Stimulated activated CD4-positive, alpha-beta T cell treated with anti-CD3 and anti-CD28 coated beads, Interleukin-12 subunit alpha, Interleukin-12 subunit beta, amount 100 ng/mL, for 48 hours (primary cell): ENCODE data around the gene HSD17B3.
"Not testable (repeated sequence)": the region's sequence is repeated elsewhere in the genome, so short reads cannot be mapped to it uniquely, and the experiment has no call there.

ENCODE experiments used
- DNase-seq, 3 donors: peaks; one replicate each; pipeline ENCODE4 v3.0.0-alpha.2; 2020; ENCODE audit warnings: low read depth in 2 of 3, low spot score in 1 of 3

The HSD17B3 gene

GRCh38 chr9:96201140-96201539 is 100.8 kb downstream of the HSD17B3 start:
- no peak for DNase-seq

GRCh38 chr9:96199006-96199405 is 103.0 kb downstream of the HSD17B3 start:
- no peak for DNase-seq

- DNase-seq, result no peak
Observed at GRCh38 chr9:96195541-96195940, 106.4 kb downstream of the HSD17B3 start.

GRCh38 chr9:96193236-96193755 is 108.7 kb downstream of the HSD17B3 start:
- DNase-seq, result no peak

- DNase-seq, result no peak
Observed at GRCh38 chr9:96192710-96193109, 109.3 kb downstream of the HSD17B3 start.

GRCh38 chr9:96189995-96190394 is 112.0 kb downstream of the HSD17B3 start:
- no peak for DNase-seq

- not testable (repeated sequence) for DNase-seq
Observed at GRCh38 chr9:96189581-96189980, 112.4 kb downstream of the HSD17B3 start.

- no peak for DNase-seq
Observed at GRCh38 chr9:96188571-96188970, 113.4 kb downstream of the HSD17B3 start.

- no peak for DNase-seq
Observed at GRCh38 chr9:96187151-96187555, 114.8 kb downstream of the HSD17B3 start.

- no peak for DNase-seq
Observed at GRCh38 chr9:96186591-96187011, 115.4 kb downstream of the HSD17B3 start.

- no peak for DNase-seq
Observed at GRCh38 chr9:96185518-96186156, 116.3 kb downstream of the HSD17B3 start.
